GM18505 (cell line): ENCODE measurements around the gene ZPBP2.
"Not testable (repeated sequence)": the region's sequence is repeated elsewhere in the genome, so short reads cannot be mapped to it uniquely, and the experiment has no call there.

Source experiments
- ATAC-seq: cut with Tn5 transposase; IDR thresholded peaks from one replicate; pipeline ENCODE4 v1.9.1; 2021; ENCODE audit not compliant: unreplicated experiment
- POLR2A ChIP-seq: IDR thresholded peaks from 4 replicates; pipeline ENCODE4 v1.6.1; 2011; ENCODE audit warnings: borderline replicate concordance; ENCODE audit not compliant: insufficient read depth, insufficient read length; ENCODE audit errors: extremely low read depth

Gene ZPBP2

DNA sequence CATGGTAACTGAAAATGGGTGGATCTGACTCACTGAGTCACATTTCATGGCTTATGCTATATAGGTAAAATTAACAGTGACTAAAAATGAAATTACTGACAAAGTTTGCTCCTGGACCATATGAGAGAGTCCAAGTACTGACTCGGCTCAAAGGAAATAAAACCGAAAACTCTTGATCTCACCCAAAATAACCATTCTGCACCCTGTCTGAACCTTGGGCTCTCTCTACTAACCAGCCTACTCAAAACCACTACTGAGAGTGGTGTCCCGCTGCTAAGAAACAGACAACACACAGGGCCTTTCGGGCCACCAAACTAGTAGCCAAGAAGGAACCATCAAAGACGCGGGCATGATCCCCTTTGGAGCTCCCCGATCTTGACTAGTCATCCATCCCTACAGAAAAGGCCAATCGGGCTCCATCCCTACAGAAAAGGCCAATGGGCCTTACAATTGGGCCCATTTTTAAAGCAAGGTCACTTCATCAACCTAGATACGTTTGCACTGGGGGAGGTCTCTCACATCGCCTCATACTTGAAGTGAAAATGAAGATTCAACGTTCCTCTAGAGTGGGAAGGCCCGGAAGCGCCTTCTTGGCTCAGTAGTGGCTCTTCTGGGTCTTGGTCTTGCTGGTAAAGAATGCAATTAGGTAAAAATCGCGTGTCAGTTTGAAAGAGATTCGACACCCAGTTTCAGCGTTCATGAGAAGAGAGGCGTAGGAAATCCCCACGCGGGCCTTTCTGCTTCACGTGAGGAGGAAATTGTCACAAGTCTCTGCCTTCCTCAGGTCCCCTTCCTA is 720 bp upstream of the ZPBP2 start:
- TF ChIP-seq POLR2A = peak; percentile 60
- peak; percentile 40 for ATAC-seq

GRCh38 chr17:39868554-39868942 is 546 bp downstream of the ZPBP2 start:
- TF ChIP-seq POLR2A = no peak
- ATAC-seq = no peak

GRCh38 chr17:39870776-39871175 is 2.8 kb downstream of the ZPBP2 start:
- ATAC-seq = no peak
- TF ChIP-seq POLR2A = no peak

- no peak for ATAC-seq
These were observed 3.8 kb downstream of the ZPBP2 start for GRCh38 chr17:39871801-39872200.

DNA sequence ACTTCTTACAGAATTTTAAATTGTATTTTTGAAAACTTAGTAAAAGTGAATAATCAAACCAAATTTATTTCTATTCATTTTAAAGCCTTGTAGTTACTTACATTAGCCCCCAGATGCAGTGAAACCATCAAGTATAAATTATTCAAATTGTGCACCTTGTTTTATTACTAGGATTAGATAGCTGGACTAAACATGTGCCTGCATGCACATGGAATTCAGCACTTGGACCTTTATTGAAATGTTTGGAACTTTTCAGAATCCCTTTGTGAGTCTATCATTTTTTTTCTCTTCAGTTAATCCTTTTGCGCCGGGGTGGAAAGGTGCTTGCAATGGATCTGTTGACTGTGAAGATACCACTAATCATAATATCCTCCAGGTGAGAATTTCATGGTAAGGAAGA is 4.7 kb downstream of the ZPBP2 start:
- no peak for ATAC-seq

More at GRCh38 chr17:39871801-39872200, 3.8 kb downstream of the ZPBP2 start:
- TF ChIP-seq POLR2A = no peak

DNA sequence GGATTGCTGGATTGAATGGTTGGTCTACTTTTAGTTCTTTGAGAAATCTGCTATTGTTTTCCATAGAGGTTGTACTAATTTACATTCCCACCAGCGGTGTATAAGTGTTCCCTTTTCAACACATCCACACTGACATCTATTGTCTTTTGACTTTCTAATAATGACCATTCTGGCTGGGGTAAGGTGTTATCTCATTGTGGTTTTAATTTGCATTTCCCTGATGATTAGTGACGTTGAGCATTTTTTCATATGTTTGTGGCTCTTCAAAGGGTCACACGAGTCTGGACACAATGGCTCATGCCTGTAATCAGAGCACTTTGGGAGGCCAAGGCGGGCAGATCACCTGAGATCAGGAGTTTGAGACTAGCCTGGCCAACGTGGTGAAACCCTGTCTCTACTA is 18.1 kb downstream of the ZPBP2 start:
- ATAC-seq = not testable (repeated sequence)

More for the DNA sequence above, 4.7 kb downstream of the ZPBP2 start:
- TF ChIP-seq POLR2A = no peak

DNA sequence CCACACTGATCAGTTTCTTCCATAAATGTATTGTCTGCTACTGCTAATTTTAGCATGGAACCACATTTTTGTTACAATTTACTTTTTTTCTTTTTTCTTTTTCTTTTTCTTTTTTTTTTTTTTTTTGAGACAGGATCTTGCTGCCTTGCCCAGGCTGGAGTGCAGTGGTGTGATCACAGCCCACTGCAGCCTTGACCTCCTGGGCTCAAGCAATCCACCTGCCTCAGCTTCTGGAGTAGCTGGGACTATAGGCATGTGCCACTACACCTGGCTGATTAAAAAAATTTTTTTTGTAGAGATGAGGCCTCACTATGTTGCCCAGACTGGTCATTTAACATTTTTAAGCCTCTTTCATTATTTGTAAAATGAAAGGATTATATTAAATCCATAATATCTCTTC is 19.1 kb downstream of the ZPBP2 start:
- no peak for ATAC-seq
- no peak for TF ChIP-seq POLR2A

DNA sequence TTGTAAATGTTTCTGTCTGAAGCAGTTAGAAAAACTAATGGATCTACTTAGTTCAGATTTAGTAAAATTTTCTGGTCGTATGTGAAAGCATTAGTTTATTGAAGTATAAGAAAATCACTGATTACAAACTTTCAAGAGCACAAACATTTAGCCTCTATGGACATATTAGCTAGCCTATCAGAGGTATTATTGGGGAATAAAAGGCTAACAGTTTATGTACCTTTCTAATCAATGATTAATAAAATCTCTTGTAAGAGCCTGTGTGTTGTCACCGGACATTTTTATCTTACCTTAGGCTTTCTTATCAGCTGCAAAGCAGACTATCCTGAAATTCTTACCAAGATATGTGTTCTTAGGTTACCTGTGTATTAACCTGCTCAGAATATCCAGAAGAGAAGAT is 21.2 kb downstream of the ZPBP2 start:
- ATAC-seq = no peak
- TF ChIP-seq POLR2A = no peak

DNA sequence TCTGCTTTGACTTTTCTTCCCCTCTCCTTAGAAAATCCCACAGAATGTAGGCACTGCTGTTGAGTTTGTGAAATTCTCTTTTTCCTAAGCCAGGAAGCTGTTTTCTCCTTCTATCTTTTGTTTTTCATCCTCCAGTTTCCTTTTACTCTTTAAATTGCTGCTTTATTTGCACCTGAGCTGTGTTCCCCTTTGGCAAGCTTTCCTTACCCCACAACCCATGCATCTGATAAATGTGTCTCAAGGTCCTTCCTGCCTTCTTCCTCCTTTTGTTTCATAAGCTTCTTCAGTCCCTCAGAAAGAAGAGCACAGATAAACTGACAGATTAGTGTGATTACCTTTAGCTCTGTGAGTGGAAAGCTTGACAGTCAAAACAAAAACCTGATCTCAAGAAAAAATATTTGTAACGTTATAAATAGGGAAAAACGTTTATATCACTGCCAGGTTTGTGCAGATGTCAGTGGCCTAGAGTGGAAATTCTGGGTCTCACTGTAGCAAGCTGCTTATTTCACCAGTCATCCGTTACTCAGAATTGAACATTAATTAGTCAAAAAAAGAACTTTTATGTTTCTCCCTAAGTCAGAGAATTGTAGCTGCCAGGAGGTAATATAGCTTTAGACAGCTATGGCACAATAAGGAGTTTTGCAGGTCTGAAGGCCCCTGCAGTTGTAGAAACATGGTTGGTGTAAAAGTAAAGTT is 26.8 kb downstream of the ZPBP2 start:
- no peak for ATAC-seq
- no peak for TF ChIP-seq POLR2A

DNA sequence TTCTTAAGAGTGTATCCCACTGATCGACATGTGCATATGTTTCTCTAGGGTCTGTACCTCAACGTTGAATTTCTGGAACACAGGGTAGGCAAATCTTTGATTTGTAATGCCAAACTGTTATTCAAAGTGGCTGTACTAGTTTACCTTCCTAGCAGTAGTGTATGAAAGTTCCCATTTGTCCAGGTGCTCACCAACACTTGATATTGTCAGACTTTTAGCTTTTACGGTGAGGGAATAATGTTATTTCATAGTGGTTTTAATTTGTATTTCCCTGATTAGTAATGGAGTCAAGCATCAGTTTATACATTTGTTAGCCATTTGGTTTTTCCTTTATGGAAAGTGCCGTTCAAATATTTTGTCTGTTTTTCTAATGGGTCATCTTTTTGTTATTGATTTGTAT is 30.1 kb downstream of the ZPBP2 start:
- ATAC-seq = no peak
- TF ChIP-seq POLR2A = no peak

- ATAC-seq = no peak
- TF ChIP-seq POLR2A = no peak
These were observed 31.2 kb downstream of the ZPBP2 start for GRCh38 chr17:39899215-39899614.

- ATAC-seq = not testable (repeated sequence)
These were observed 34.0 kb downstream of the ZPBP2 start for GRCh38 chr17:39902027-39902426.

GRCh38 chr17:39903158-39903884 is 35.3 kb downstream of the ZPBP2 start:
- no peak for TF ChIP-seq POLR2A
- ATAC-seq = no peak

DNA sequence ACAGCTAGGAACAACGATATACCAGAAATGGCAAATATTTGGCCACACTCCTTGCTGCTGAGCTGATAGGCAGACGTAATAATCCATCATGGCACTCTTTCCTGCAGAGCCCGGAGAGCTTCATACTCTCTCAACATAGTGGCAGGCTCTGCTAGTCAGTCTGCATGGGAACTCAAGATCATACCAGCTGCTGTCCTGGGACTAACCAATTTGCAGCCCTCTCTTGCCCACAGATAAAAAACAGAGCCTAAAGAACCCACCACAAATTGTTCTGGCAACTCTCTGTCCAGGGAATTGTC is 36.9 kb downstream of the ZPBP2 start:
- no peak for ATAC-seq
- no peak for TF ChIP-seq POLR2A
